ENCODE measurements around the gene TGFBI.

GRCh38 chr5:136027311-136027710, 1.5 kb upstream of the TGFBI start:
- no peak for TF ChIP-seq CTCF (IDR thresholded peaks at IDR 0.05)
- TF ChIP-seq POLR2A (IDR thresholded peaks at IDR 0.05), result no peak
- TF ChIP-seq POLR2AphosphoS5 (IDR thresholded peaks at IDR 0.05), result no peak
- TF ChIP-seq EP300 (IDR thresholded peaks at IDR 0.05), result no peak

All from upper lobe of left lung (tissue), 4 donors.